Measurements from ENCODE around the gene MYBPC3. TPM values are rescaled to one million over a fixed set of nuclear protein-coding genes. Genes with fewer than 3 reads are reported as not detected.
"Not testable (repeated sequence)": the region's sequence is repeated elsewhere in the genome, so short reads cannot be mapped to it uniquely, and the experiment has no call there.

MYBPC3 gene
- total RNA-seq, 4 donors from 2014 or later, result 0.21 to 0.57 TPM; not detected in 2

DNA sequence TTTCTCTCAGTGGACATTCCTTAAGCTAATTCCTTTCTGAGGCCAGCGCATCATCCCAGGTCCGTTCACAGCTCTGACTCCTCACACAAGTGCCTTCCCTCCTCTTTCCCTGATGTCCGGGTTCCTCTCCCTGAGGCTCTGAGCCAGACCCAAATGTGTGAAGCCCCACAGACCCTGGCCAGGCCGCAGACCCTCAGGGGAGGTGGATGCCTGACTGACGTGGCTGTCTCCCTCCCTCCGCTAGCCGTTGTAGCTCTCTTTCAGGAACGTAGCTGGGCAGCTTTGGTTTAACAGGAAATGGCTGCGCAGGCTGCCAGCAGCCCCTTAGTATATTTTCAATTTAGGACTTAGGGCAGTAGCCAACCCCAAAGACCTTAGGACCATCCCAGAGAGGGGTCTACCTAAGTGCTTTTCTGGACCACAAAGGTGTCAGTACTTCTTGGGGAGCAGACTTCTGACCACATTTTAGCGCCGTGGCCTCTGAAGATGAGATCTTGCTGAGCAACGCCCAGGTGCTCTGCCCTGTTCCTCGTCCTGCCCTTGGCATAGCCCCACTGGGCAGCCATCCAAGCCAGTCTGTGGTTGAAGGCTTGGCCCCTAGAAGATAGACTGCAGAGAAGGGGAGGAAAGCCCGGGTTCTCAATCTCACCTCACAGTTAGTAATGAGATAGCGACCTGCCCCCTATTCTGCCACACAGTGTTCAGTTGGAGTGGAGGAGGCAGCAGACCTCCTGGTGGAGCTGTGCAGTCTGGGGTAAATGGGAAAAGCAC is 27.0 kb downstream of the MYBPC3 start:
- 69% methylated on average over 13 of the region's 15 CpGs for WGBS
- Histone ChIP-seq H3K27ac (no peak overlapping the region), H3K4me3 (no peak overlapping the region), H3K4me1 (peaks cover 11% of the 10 kb centered on the region), H3K27me3 (no peaks in the 10 kb centered on the region), H3K36me3 (peaks cover 18% of the 10 kb centered on the region), H3K9me3 (no peaks in the 10 kb centered on the region)
- no peak for TF ChIP-seq EP300 (IDR thresholded peaks at IDR 0.05)
- TF ChIP-seq, protein P1, sequence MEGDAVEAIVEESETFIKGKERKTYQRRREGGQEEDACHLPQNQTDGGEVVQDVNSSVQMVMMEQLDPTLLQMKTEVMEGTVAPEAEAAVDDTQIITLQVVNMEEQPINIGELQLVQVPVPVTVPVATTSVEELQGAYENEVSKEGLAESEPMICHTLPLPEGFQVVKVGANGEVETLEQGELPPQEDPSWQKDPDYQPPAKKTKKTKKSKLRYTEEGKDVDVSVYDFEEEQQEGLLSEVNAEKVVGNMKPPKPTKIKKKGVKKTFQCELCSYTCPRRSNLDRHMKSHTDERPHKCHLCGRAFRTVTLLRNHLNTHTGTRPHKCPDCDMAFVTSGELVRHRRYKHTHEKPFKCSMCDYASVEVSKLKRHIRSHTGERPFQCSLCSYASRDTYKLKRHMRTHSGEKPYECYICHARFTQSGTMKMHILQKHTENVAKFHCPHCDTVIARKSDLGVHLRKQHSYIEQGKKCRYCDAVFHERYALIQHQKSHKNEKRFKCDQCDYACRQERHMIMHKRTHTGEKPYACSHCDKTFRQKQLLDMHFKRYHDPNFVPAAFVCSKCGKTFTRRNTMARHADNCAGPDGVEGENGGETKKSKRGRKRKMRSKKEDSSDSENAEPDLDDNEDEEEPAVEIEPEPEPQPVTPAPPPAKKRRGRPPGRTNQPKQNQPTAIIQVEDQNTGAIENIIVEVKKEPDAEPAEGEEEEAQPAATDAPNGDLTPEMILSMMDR (IDR thresholded peaks at IDR 0.05), result no peak
- no peak for TF ChIP-seq POLR2A (IDR thresholded peaks at IDR 0.05)
- TF ChIP-seq POLR2AphosphoS5 (IDR thresholded peaks at IDR 0.05), result no peak
- no peak for DNase-seq (ENCODE audit: low spot score in 2 of 2)

DNA sequence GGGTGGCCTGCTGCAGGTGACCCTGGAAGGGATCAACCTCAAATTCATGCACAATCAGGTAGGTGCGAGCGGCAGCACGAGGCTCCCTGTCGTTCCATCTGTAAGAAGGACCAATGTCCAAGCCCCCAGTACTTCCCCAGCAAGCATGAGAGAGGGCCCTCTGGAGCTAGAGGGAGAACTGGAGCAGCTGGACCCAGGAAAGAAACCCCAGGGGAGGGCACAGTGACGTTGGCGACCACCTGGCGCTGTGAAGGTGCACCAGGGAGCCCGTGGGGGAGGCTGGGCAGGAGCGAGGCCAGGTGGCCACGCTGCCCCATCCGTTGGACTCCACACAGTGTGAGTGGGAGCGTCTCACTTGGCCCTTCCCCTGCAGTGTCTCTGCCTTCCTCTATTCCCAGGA is 28.0 kb downstream of the MYBPC3 start:
- peaks cover 14% of the 10 kb centered on the region for H3K36me3 ChIP-seq
- no peaks in the 10 kb centered on the region for H3K9me3 ChIP-seq
- H3K27me3 ChIP-seq, result no peaks in the 10 kb centered on the region
- no peak overlapping the region for H3K27ac ChIP-seq
- H3K4me1 ChIP-seq, result peaks cover 2% of the 10 kb centered on the region
- H3K4me3 ChIP-seq, result no peak overlapping the region
- no peak for DNase-seq (ENCODE audit: low spot score in 2 of 2)
- TF ChIP-seq EP300 (IDR thresholded peaks at IDR 0.05), result no peak
- WGBS, result 79% methylated on average over 10 of the region's 12 CpGs

DNA sequence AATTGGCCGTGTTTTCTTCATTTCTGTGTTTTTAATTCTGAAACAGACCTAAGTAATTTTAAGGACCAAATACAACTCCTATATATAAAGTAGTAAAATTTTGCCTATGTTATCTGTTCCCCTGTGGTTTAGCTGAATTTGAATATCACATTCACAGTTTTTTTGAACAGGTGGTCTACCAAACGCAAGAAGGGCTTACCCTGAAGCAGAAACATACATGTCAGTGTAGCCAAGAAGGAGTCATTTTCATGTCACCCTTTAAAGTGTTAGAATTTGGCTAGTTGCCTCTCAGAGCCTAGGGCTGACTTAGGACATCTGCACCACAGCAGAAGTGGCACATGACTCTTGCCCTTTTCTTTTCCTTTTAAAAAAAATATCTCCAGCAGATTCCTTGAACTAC is 34.3 kb downstream of the MYBPC3 start:
- WGBS, result 91% methylated on average over 2 of the region's 2 CpGs

DNA sequence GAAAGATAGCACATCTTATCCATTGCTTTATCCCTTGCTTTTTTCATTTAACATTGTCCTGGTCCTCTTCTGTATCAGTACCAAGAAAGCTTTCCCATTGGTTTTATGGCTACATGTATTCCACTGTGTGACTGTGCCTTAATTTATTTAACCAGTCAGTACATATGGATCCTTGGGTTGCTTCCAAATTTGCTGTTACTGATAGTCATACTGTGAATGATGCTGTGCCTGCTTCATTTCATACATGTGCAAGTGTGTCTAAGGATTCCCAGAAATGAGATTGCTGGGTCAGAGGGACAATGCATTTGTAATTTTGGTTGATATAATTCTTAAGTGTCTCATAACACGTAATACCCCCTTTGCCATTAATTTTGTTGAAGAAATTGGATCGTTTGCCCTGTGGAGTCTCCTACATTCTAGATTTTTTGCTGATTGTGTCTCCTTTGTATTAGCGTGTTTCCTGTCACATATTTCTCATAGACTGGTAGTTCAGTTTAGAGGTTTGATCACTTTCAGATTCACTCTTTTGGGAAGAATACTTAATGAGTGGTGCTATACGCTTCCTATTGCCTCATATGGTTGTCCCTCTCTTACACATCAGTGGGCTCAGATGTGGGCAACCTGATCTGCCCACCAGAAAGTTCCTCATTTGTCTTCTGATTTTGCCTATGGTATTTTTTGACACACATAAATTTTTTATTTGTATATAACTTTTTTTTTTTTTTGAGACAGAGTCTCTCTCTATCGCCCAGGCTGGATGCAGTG is 35.3 kb downstream of the MYBPC3 start:
- WGBS, result 83% methylated on average over 5 of the region's 5 CpGs

More for the DNA sequence above, 34.3 kb downstream of the MYBPC3 start:
- H3K27ac ChIP-seq, result no peak overlapping the region
- peaks cover 73% of the 10 kb centered on the region for H3K36me3 ChIP-seq
- H3K9me3 ChIP-seq, result no peaks in the 10 kb centered on the region
- DNase-seq (ENCODE audit: low spot score in 2 of 2), result no peak
- TF ChIP-seq, protein P1 (IDR thresholded peaks at IDR 0.05), result no peak
- no peak for TF ChIP-seq POLR2AphosphoS5 (IDR thresholded peaks at IDR 0.05)
- no peak for TF ChIP-seq POLR2A (IDR thresholded peaks at IDR 0.05)
- no peak for TF ChIP-seq EP300 (IDR thresholded peaks at IDR 0.05)
- H3K4me3 ChIP-seq, result no peak overlapping the region
- H3K4me1 ChIP-seq, result no peaks in the 10 kb centered on the region
- no peaks in the 10 kb centered on the region for H3K27me3 ChIP-seq

DNA sequence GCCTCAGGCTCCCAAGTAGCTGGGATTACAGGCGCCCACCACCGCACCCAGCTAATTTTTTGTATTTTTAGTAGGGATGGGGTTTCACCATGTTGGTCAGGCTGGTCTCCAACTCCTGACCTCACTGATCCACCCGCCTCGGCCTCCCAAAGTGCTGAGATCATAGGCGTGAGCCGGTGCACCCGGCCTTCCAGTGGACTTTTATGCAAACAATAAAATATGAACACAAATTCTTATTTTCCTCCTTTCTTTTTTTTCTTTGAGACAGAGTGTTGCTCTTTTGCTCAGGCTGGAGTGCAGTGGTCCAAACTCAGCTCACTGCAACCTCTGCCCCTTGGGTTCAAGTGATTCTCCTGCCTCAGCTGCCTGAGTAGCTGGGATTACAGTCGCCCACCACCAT is 36.0 kb downstream of the MYBPC3 start:
- WGBS, result 93% methylated on average over 8 of the region's 8 CpGs
- DNase-seq (ENCODE audit: low spot score in 2 of 2); H3K9me3 ChIP-seq; H3K4me3 ChIP-seq; H3K27ac ChIP-seq; H3K4me1 ChIP-seq; H3K27me3 ChIP-seq: not testable (repeated sequence)
- peaks cover 83% of the 10 kb centered on the region for H3K36me3 ChIP-seq

More for the DNA sequence above, 35.3 kb downstream of the MYBPC3 start:
- H3K4me1 ChIP-seq, result no peaks in the 10 kb centered on the region
- peaks cover 80% of the 10 kb centered on the region for H3K36me3 ChIP-seq
- H3K4me3 ChIP-seq, result no peak overlapping the region
- no peak for DNase-seq (ENCODE audit: low spot score in 2 of 2)
- TF ChIP-seq, protein P1 (IDR thresholded peaks at IDR 0.05), result no peak
- TF ChIP-seq POLR2A (IDR thresholded peaks at IDR 0.05) (no peak), EP300 (IDR thresholded peaks at IDR 0.05) (no peak), POLR2AphosphoS5 (IDR thresholded peaks at IDR 0.05) (no peak)
- H3K9me3 ChIP-seq, result no peaks in the 10 kb centered on the region
- H3K27ac ChIP-seq, result no peak overlapping the region
- H3K27me3 ChIP-seq, result no peaks in the 10 kb centered on the region

DNA sequence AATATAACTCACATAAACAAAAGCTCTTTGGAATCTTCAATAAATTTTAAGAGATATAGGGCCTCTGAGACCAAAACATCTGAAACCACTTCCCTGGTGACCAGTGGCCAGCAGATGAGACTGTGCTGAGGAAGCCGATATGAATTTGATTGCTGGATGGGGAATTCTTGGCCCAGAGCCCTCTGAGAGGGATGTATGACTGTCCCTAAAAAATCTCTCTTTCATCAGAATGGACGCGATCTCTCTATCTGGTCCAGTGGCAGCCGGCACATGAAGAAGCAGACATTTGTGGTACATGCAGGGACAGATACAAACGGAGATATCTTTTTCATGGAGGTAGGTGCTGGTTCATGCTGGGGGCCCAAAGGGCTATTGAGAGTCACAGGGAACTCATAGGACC is 37.5 kb downstream of the MYBPC3 start:
- 75% methylated on average over 5 of the region's 5 CpGs for WGBS
- H3K36me3 ChIP-seq, result peaks cover 91% of the 10 kb centered on the region
- H3K9me3 ChIP-seq, result no peaks in the 10 kb centered on the region
- no peak overlapping the region for H3K4me3 ChIP-seq
- no peaks in the 10 kb centered on the region for H3K4me1 ChIP-seq
- H3K27me3 ChIP-seq, result no peaks in the 10 kb centered on the region
- DNase-seq (ENCODE audit: low spot score in 2 of 2), result no peak
- TF ChIP-seq, protein P1 (IDR thresholded peaks at IDR 0.05), result no peak
- TF ChIP-seq EP300 (IDR thresholded peaks at IDR 0.05), result no peak
- no peak for TF ChIP-seq POLR2A (IDR thresholded peaks at IDR 0.05)
- no peak for TF ChIP-seq POLR2AphosphoS5 (IDR thresholded peaks at IDR 0.05)
- H3K27ac ChIP-seq, result no peak overlapping the region
